HG03039 (cell line): ENCODE data around the gene SIPA1L3.
"Not testable (repeated sequence)": the region's sequence is repeated elsewhere in the genome, so short reads cannot be mapped to it uniquely, and the experiment has no call there.

Source experiments
- ATAC-seq: cut with Tn5 transposase; IDR thresholded peaks from one replicate; pipeline ENCODE4 v1.9.1; 2021; ENCODE audit warnings: mild to moderate bottlenecking, moderate library complexity; ENCODE audit not compliant: unreplicated experiment

SIPA1L3 gene

GRCh38 chr19:38224863-38225218 lies 317.8 kb downstream of the SIPA1L3 start:
- not testable (repeated sequence) for ATAC-seq

GRCh38 chr19:38227287-38228004 lies 320.4 kb downstream of the SIPA1L3 start:
- no peak for ATAC-seq

GRCh38 chr19:38228005-38228377 lies 321.0 kb downstream of the SIPA1L3 start:
- no peak for ATAC-seq

- ATAC-seq, result no peak
These were observed 321.8 kb downstream of the SIPA1L3 start for GRCh38 chr19:38228491-38229439.

GRCh38 chr19:38229585-38230073 lies 322.6 kb downstream of the SIPA1L3 start:
- peak; percentile 57 for ATAC-seq

- ATAC-seq, result not testable (repeated sequence)
These were observed 323.6 kb downstream of the SIPA1L3 start for GRCh38 chr19:38230506-38231133.

- ATAC-seq, result no peak
These were observed 324.9 kb downstream of the SIPA1L3 start for GRCh38 chr19:38231918-38232317.

GRCh38 chr19:38233740-38234251 lies 326.8 kb downstream of the SIPA1L3 start:
- ATAC-seq, result no peak

GRCh38 chr19:38234615-38235014 lies 327.6 kb downstream of the SIPA1L3 start:
- no peak for ATAC-seq

GRCh38 chr19:38239816-38240215 lies 332.8 kb downstream of the SIPA1L3 start:
- no peak for ATAC-seq

- no peak for ATAC-seq
These were observed 336.3 kb downstream of the SIPA1L3 start for GRCh38 chr19:38243279-38243673.

- no peak for ATAC-seq
These were observed 339.0 kb downstream of the SIPA1L3 start for GRCh38 chr19:38245826-38246498.

- no peak for ATAC-seq
These were observed 340.1 kb downstream of the SIPA1L3 start for GRCh38 chr19:38247126-38247525.

- ATAC-seq, result no peak
These were observed 340.8 kb downstream of the SIPA1L3 start for GRCh38 chr19:38247734-38248268.

- no peak for ATAC-seq
These were observed 341.4 kb downstream of the SIPA1L3 start for GRCh38 chr19:38248421-38248820.

- ATAC-seq, result no peak
These were observed 343.4 kb downstream of the SIPA1L3 start for GRCh38 chr19:38250428-38250820.

- no peak for ATAC-seq
These were observed 344.0 kb downstream of the SIPA1L3 start for GRCh38 chr19:38250821-38251563.

- ATAC-seq, result no peak
These were observed 344.6 kb downstream of the SIPA1L3 start for GRCh38 chr19:38251564-38252051.

GRCh38 chr19:38252385-38252784 lies 345.4 kb downstream of the SIPA1L3 start:
- no peak for ATAC-seq
